GM23338 (cell line): Measurements from ENCODE around the gene URM1. TPM values are rescaled to one million over a fixed set of nuclear protein-coding genes. Genes with fewer than 3 reads are reported as not detected.
A peak's percentile ranks its signal among the peaks of the same experiment; 100 is the strongest.

Source experiments
- ATAC-seq: fragments of 200-7000 bp; cut with Tn5 transposase; 3 replicates; pipeline ENCODE4 v1.9.1; 2020
- DNase-seq: peaks from one replicate; pipeline ENCODE4 v3.0.0-alpha.2; 2015; ENCODE audit warnings: low spot score
- H2AFZ ChIP-seq: fragments of 200-600 bp; sonication (generic); 2 replicates; pipeline ENCODE4 v1.8.0; 2016; ENCODE audit warnings: antibody characterized with exemption, mild to moderate bottlenecking, moderate library complexity
- H3F3A ChIP-seq: fragments of 200-600 bp; sonication (generic); replicated peaks from 2 replicates; pipeline ENCODE4 v1.8.0; 2017; ENCODE audit warnings: antibody characterized with exemption, mixed run types, low read depth
- H3K27ac ChIP-seq: fragments of 200-600 bp; sonication (generic); 2 replicates; pipeline ENCODE4 v1.6.1; 2016; ENCODE audit warnings: low read depth
- H3K27me3 ChIP-seq: fragments of 200-600 bp; sonication (generic); 2 replicates; pipeline ENCODE4 v1.8.0; 2016; ENCODE audit warnings: mild to moderate bottlenecking, mixed run types, moderate library complexity; ENCODE audit not compliant: insufficient read depth
- H3K36me3 ChIP-seq: fragments of 200-600 bp; sonication (generic); 2 replicates; pipeline ENCODE4 v1.8.0; 2016; ENCODE audit warnings: mild to moderate bottlenecking; ENCODE audit not compliant: insufficient read depth
- H3K4me1 ChIP-seq: fragments of 200-600 bp; sonication (generic); 2 replicates; pipeline ENCODE4 v1.8.0; 2016; ENCODE audit warnings: mild to moderate bottlenecking, moderate library complexity; ENCODE audit not compliant: insufficient read depth
- H3K4me2 ChIP-seq: fragments of 200-600 bp; sonication (generic); 2 replicates; pipeline ENCODE4 v1.7.1; 2017; ENCODE audit warnings: mixed run types
- H3K4me3 ChIP-seq: fragments of 200-600 bp; sonication (generic); 2 replicates; pipeline ENCODE4 v1.6.1; 2016; ENCODE audit warnings: mixed run types
- H3K79me2 ChIP-seq: fragments of 200-600 bp; sonication (generic); replicated peaks from 2 replicates; pipeline ENCODE4 v1.8.0; 2017; ENCODE audit warnings: mild to moderate bottlenecking; ENCODE audit not compliant: insufficient read depth
- H3K9me2 ChIP-seq: fragments of 200-600 bp; sonication (generic); 2 replicates; pipeline ENCODE4 v1.8.0; 2017; ENCODE audit not compliant: insufficient read depth
- H4K20me1 ChIP-seq: fragments of 200-600 bp; sonication (generic); replicated peaks from 2 replicates; pipeline ENCODE4 v1.8.0; 2017; ENCODE audit warnings: mild to moderate bottlenecking; ENCODE audit not compliant: insufficient read depth
- H3K27ac Mint-ChIP-seq: 2 replicates; pipeline ENCODE4 v1.8.0; 2020; ENCODE audit warnings: inconsistent platforms, mild to moderate bottlenecking, moderate library complexity, mixed read lengths
- H3K27me3 Mint-ChIP-seq: 3 replicates; pipeline ENCODE4 v1.8.0; 2022; ENCODE audit warnings: low read depth, mild to moderate bottlenecking, moderate library complexity, mixed read lengths, inconsistent platforms; ENCODE audit not compliant: insufficient read depth, poor library complexity
- H3K36me3 Mint-ChIP-seq: 3 replicates; pipeline ENCODE4 v1.8.0; 2021; ENCODE audit warnings: low read depth, mild to moderate bottlenecking, inconsistent platforms, moderate library complexity, mixed read lengths
- H3K4me1 Mint-ChIP-seq: 3 replicates; pipeline ENCODE4 v1.8.0; 2020; ENCODE audit warnings: mild to moderate bottlenecking, inconsistent platforms, mixed read lengths
- H3K4me3 Mint-ChIP-seq: 3 replicates; pipeline ENCODE4 v1.8.0; 2021; ENCODE audit warnings: moderate library complexity, mild to moderate bottlenecking, inconsistent platforms, mixed read lengths
- H3K9me3 Mint-ChIP-seq: 3 replicates; pipeline ENCODE4 v1.8.0; 2020; ENCODE audit warnings: moderate library complexity, mild to moderate bottlenecking, inconsistent platforms, mixed read lengths
- CREB1 ChIP-seq: fragments of 250-450 bp; sonication (Bioruptor Pico); IDR thresholded peaks from 2 replicates; pipeline ENCODE4 v1.5.0; 2020; ENCODE audit warnings: low read depth, mild to moderate bottlenecking, moderate library complexity
- CTCF ChIP-seq, 2 experiments: fragments of 200-600 bp in 1 of 2; sonication (generic) in 1 of 2; conservative IDR thresholded peaks; 2 replicates each; pipeline versions ENCODE4 v1.5.1 to v1.6.1; 2016 to 2017; ENCODE audit warnings: antibody characterized with exemption in 2 of 2, low read depth in 2 of 2, mild to moderate bottlenecking in 2 of 2, moderate library complexity in 1 of 2
- ETS1 ChIP-seq: IDR thresholded peaks from 2 replicates; pipeline ENCODE4 v1.6.1; 2016; ENCODE audit warnings: antibody characterized with exemption
- EZH2 ChIP-seq: fragments of 200-600 bp; sonication (generic); IDR thresholded peaks from one replicate; pipeline ENCODE4 v1.8.0; 2017; ENCODE audit warnings: antibody characterized with exemption, mild to moderate bottlenecking, low read depth; ENCODE audit not compliant: unreplicated experiment
- EZH2phosphoT487 ChIP-seq: fragments of 200-600 bp; sonication (generic); IDR thresholded peaks from one replicate; pipeline ENCODE4 v1.8.1; 2018; ENCODE audit warnings: antibody characterized with exemption; ENCODE audit not compliant: unreplicated experiment
- JUNB ChIP-seq: IDR thresholded peaks from one replicate; pipeline ENCODE4 v1.6.1; 2016; ENCODE audit warnings: antibody characterized with exemption; ENCODE audit not compliant: unreplicated experiment
- NANOG ChIP-seq: IDR thresholded peaks from 2 replicates; pipeline ENCODE4 v1.6.1; 2016; ENCODE audit warnings: antibody characterized with exemption, borderline replicate concordance
- POLR2AphosphoS5 ChIP-seq: IDR thresholded peaks from 2 replicates; pipeline ENCODE4 v1.6.1; 2016; ENCODE audit warnings: antibody characterized with exemption, low read depth
- STAT1 ChIP-seq: IDR thresholded peaks from one replicate; pipeline ENCODE4 v1.6.1; 2016; ENCODE audit warnings: antibody characterized with exemption; ENCODE audit not compliant: unreplicated experiment
- ZNF114 ChIP-seq: fragments of 250-450 bp; sonication (Bioruptor Pico); IDR thresholded peaks from 2 replicates; pipeline ENCODE4 v1.5.0; 2020; ENCODE audit warnings: mild to moderate bottlenecking, moderate library complexity
- ZNF331 ChIP-seq: fragments of 250-450 bp; sonication (Bioruptor Pico); IDR thresholded peaks from 2 replicates; pipeline ENCODE4 v1.5.0; 2020; ENCODE audit warnings: low read depth, mild to moderate bottlenecking, moderate library complexity
- ZNF462 ChIP-seq: fragments of 250-450 bp; sonication (Bioruptor Pico); IDR thresholded peaks from 2 replicates; pipeline ENCODE4 v1.5.0; 2020; ENCODE audit warnings: mild to moderate bottlenecking, moderate library complexity
- polyA plus RNA-seq: library from polyadenylated mRNA; unstranded; fragments of >200 nt; fragmentation: Nextera tagmentation; extraction: Ambion mirVana; gene quantifications from 2 replicates; pipeline ENCODE4 v1.2.1, GENCODE V29; 2016
- total RNA-seq: library from RNA; depleted of rRNA; stranded (reverse); fragments of >200 nt; shearing (Covaris generic); gene quantifications from 2 replicates; pipeline ENCODE4 v1.2.3, GENCODE V29; 2014
- TF ChIP-seq, protein P1 (sequence below): IDR thresholded peaks from one replicate; pipeline ENCODE4 v1.6.1; 2018; ENCODE audit warnings: antibody characterized with exemption; ENCODE audit not compliant: unreplicated experiment

Gene URM1
- total and polyA plus RNA-seq, 2 experiments from 2014 or later: 28.6 to 47.8 TPM

GRCh38 chr9:128439273-128439672 is 68.1 kb downstream of the URM1 start:
- DNase-seq (no peak), ATAC-seq (no peak)
- H3K27ac Mint-ChIP-seq: no peak overlapping the region
- no peaks in the 10 kb centered on the region for H3K9me3 Mint-ChIP-seq
- no peaks in the 10 kb centered on the region for H3K79me2 ChIP-seq
- H3K4me1 Mint-ChIP-seq: peaks cover 3% of the 10 kb centered on the region; the same call in 1 of the 3 replicates
- no peak overlapping the region for H3K4me3 ChIP-seq
- no peak overlapping the region for H3K4me3 Mint-ChIP-seq
- no peaks in the 10 kb centered on the region for H3K36me3 Mint-ChIP-seq
- no peaks in the 10 kb centered on the region for H4K20me1 ChIP-seq
- TF ChIP-seq EZH2: no peak
- no peak for TF ChIP-seq JUNB
- TF ChIP-seq ZNF114 (CRISPR knock-in tag): no peak
- TF ChIP-seq ETS1: no peak
- no peak for TF ChIP-seq STAT1
- no peak for TF ChIP-seq NANOG
- no peak for TF ChIP-seq EZH2phosphoT487
- TF ChIP-seq ZNF462 (CRISPR knock-in tag): no peak
- no peak for TF ChIP-seq CREB1 (CRISPR knock-in tag)
- TF ChIP-seq CTCF (conservative IDR thresholded peaks at IDR 0.05; ENCODE audit: low read depth in 2 of 2): no peak
- TF ChIP-seq ZNF331 (CRISPR knock-in tag): no peak
- TF ChIP-seq, protein P1, sequence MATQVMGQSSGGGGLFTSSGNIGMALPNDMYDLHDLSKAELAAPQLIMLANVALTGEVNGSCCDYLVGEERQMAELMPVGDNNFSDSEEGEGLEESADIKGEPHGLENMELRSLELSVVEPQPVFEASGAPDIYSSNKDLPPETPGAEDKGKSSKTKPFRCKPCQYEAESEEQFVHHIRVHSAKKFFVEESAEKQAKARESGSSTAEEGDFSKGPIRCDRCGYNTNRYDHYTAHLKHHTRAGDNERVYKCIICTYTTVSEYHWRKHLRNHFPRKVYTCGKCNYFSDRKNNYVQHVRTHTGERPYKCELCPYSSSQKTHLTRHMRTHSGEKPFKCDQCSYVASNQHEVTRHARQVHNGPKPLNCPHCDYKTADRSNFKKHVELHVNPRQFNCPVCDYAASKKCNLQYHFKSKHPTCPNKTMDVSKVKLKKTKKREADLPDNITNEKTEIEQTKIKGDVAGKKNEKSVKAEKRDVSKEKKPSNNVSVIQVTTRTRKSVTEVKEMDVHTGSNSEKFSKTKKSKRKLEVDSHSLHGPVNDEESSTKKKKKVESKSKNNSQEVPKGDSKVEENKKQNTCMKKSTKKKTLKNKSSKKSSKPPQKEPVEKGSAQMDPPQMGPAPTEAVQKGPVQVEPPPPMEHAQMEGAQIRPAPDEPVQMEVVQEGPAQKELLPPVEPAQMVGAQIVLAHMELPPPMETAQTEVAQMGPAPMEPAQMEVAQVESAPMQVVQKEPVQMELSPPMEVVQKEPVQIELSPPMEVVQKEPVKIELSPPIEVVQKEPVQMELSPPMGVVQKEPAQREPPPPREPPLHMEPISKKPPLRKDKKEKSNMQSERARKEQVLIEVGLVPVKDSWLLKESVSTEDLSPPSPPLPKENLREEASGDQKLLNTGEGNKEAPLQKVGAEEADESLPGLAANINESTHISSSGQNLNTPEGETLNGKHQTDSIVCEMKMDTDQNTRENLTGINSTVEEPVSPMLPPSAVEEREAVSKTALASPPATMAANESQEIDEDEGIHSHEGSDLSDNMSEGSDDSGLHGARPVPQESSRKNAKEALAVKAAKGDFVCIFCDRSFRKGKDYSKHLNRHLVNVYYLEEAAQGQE: no peak
- no peak for TF ChIP-seq POLR2AphosphoS5
- no peaks in the 10 kb centered on the region for H3K9me2 ChIP-seq
- H3K36me3 ChIP-seq: no peaks in the 10 kb centered on the region
- no peak overlapping the region for H3K4me2 ChIP-seq
- H3F3A ChIP-seq: 0 out of 2 replicates have a peak, but pooled peaks cover 8% of the 10 kb centered on the region
- H3K27ac ChIP-seq: no peak overlapping the region
- H3K4me1 ChIP-seq: no peaks in the 10 kb centered on the region
- peaks cover 3% of the 10 kb centered on the region for H3K27me3 Mint-ChIP-seq
- peak overlapping the region; percentile 94 for H2AFZ ChIP-seq
- H3K27me3 ChIP-seq: no peaks in the 10 kb centered on the region
